Posterior cingulate gyrus (tissue), 11 donors: Measurements from ENCODE around the gene POU1F1.
"Not testable (repeated sequence)": the region's sequence is repeated elsewhere in the genome, so short reads cannot be mapped to it uniquely, and the experiment has no call there.

Experiments
- DNase-seq, 10 donors: peaks; one replicate each; pipeline versions ENCODE4 v3.0.0 to v3.0.0-alpha.2; 2020 to 2021; ENCODE audit warnings: mixed read lengths in 3 of 10
- intact Hi-C: fragments of 100-400 bp; cut with DNase I; formaldehyde crosslinking; loops from one replicate; pipeline ENCODE4 v1.15.1; 2023

POU1F1 gene

GRCh38 chr3:87260270-87260669, 16.1 kb downstream of the POU1F1 start:
- intact Hi-C loops = no loop called here
- peak in 4 of 10 donors; percentile 27 to 38 (median 32) for DNase-seq

- intact Hi-C loops = no loop called here
- DNase-seq = no peak
Observed at GRCh38 chr3:87250009-87250408, 26.4 kb downstream of the POU1F1 start.

GRCh38 chr3:87248831-87249230, 27.6 kb downstream of the POU1F1 start:
- DNase-seq = no peak
- intact Hi-C loops = no loop called here

DNA sequence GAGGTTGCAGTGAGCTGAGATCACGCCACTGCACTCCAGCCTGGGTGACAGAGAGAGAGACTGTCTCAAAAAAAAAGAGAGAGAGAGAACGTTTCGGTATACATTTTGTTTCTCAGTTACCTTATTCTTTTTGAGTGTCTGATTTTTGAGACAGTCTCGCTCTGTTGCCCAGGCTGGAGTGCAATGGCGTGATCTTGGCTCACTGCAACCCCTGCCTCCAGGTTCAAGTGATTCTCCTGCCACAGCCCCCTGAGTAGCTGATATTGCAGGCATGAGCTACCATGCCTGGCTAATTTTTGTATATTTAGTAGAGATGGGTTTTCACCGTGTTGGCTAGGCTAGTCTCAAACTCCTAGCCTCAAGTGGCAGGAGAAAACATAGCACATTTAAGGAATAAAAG, 28.2 kb downstream of the POU1F1 start:
- intact Hi-C loops, DNase-seq: not testable (repeated sequence)

DNA sequence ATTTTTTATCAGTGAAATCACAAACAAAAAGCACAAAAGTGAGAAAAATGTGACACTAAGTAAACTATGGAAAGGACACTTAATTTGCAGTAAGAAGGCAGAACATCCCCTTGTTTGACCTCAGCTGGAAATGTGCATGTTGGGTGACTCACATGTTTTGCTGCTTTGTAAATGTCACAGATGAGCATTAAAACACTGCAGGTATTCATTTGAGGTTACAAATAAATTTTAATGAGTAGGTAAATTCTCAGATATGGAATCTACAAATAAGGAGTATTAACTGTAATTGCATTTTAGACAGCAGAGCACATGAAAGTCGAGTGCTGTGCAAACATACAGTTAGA, 29.0 kb downstream of the POU1F1 start:
- intact Hi-C loops = no loop called here
- DNase-seq = no peak

GRCh38 chr3:87246662-87247429, 29.5 kb downstream of the POU1F1 start:
- DNase-seq = no peak
- intact Hi-C loops = no loop called here

DNA sequence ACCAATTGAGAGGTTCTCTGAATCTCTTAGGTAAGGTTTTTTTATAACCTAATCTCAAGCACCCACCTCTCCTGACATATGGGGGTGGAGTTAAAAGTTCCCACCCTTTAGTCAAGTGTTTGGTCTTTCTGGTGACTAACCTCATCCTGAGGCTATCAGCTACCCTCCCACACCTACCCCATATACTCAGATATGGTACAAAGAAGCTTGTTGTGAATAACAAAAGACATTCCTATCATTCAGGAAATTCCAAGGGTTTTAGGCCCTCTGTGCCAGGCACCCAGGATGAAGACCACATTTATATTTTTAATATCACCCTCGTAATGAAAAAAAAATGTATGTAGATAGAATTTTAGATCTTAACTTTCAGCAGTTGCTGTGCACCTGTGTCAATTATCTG, 40.3 kb downstream of the POU1F1 start:
- intact Hi-C loops = no loop called here
- DNase-seq = no peak

GRCh38 chr3:87233805-87234204, 42.6 kb downstream of the POU1F1 start:
- intact Hi-C loops = no loop called here
- DNase-seq = no peak

GRCh38 chr3:87229113-87229512, 47.3 kb downstream of the POU1F1 start:
- intact Hi-C loops = loop anchor here (10.0 kb wide), 1 partner anchor 144 kb away; no protein-coding TSS in a partner anchor
- no peak for DNase-seq

GRCh38 chr3:87228316-87228715, 48.1 kb downstream of the POU1F1 start:
- intact Hi-C loops = loop anchor here (10.0 kb wide), 1 partner anchor 144 kb away; no protein-coding TSS in a partner anchor

DNA sequence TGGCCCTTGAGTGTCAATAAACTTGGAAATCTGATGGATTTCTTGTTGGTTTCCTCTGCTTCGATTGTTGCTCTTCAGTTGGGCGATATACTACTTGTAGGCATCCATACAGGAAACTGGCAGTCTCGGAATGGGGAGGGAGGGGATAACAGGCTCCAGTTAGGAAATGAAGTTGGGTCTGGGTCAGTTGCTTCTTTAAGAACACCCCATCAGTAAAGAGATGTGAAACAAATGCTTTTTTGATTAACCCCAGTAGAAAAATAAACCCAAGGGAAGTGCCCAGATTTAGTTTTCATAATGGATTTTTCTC, 48.6 kb downstream of the POU1F1 start:
- intact Hi-C loops = loop anchor here (10.0 kb wide), 1 partner anchor 143 kb away; no protein-coding TSS in a partner anchor
- no peak for DNase-seq

More at GRCh38 chr3:87228316-87228715, 48.1 kb downstream of the POU1F1 start:
- no peak for DNase-seq

DNA sequence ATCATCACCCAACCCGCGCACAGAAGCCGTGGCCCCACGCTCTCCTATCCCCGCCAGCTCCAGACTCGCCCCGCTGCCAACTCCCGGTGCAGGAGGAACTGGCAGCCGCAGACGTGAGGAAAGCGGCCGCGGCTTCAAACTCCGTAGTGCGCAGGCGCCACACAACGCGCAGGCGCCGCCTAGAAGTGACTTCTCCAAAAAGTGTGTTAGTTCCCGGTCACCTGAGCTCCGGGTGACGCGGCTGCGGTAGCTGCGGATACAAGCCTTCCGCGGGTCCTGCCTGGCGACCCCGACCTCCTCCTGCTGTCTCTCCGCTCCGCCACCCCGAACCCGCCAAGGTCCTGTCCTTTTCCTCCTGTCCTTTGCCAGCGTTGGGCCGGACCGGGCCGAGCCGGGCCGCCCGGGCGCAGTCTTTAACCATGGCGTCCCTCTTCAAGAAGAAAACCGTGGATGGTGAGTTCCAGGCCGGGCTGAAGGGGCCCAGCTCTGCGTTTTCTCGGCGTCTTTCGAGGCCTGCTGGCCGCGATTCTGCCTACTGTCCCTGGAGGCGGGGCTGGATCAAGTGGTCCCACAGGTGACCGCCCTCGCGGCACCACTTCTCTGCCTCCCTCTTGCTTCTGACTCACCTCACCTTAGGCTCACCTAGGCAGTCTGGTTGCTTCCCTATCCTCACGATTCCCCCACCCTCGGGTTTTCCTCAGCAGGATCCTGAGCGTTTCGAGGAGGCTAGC, 49.1 kb downstream of the POU1F1 start, which contains the start of gene CHMP2B:
Gene CHMP2B (plus strand): TSS at position 206 of the 731 bp plus-strand sequence. CDS start 214 bp downstream, at position 420.
- intact Hi-C loops = loop anchor here (10.0 kb wide), 1 partner anchor 142 kb away; no protein-coding TSS in a partner anchor
- peak; percentile 85 to 99 (median 90) for DNase-seq

- intact Hi-C loops = loop anchor here (10.0 kb wide), 1 partner anchor 141 kb away; no protein-coding TSS in a partner anchor
- DNase-seq = peak in 3 of 10 donors; percentile 9 to 40 (median 19)
Observed at GRCh38 chr3:87225659-87226058, 50.7 kb downstream of the POU1F1 start.

- no peak for DNase-seq
- intact Hi-C loops = loop anchor here (10.0 kb wide), 1 partner anchor 135 kb away; no protein-coding TSS in a partner anchor
Observed at GRCh38 chr3:87219611-87220010, 56.8 kb downstream of the POU1F1 start.

- intact Hi-C loops = no loop called here
- DNase-seq = no peak
Observed at GRCh38 chr3:87218560-87218959, 57.8 kb downstream of the POU1F1 start.
